SK-N-SH treated with all-trans-retinoic acid at 6 μM for 48 hours (cell line): ENCODE results near the gene LRRC28.

Source experiments
- ISL1 ChIP-seq: fragments of 250-450 bp; sonication (Bioruptor Pico); IDR thresholded peaks from 2 replicates; pipeline ENCODE4 v2.1.2; 2022; ENCODE audit warnings: mild to moderate bottlenecking, moderate library complexity
- ZC3H10 ChIP-seq: fragments of 250-450 bp; sonication (Bioruptor Pico); IDR thresholded peaks from 2 replicates; pipeline ENCODE4 v1.5.1; 2021; ENCODE audit warnings: mild to moderate bottlenecking, moderate library complexity
- ZFP30 ChIP-seq: fragments of 450-650 bp; formaldehyde crosslinking; IDR thresholded peaks from 2 replicates; pipeline ENCODE4 v1.5.0; 2022; ENCODE audit warnings: mild to moderate bottlenecking, moderate library complexity
- TF ChIP-seq, protein P1 (sequence below): fragments of 250-450 bp; sonication (Bioruptor Pico); IDR thresholded peaks from 2 replicates; pipeline ENCODE4 v1.5.1; 2020; ENCODE audit warnings: low read depth, mild to moderate bottlenecking, moderate library complexity

- TF ChIP-seq, protein P1, sequence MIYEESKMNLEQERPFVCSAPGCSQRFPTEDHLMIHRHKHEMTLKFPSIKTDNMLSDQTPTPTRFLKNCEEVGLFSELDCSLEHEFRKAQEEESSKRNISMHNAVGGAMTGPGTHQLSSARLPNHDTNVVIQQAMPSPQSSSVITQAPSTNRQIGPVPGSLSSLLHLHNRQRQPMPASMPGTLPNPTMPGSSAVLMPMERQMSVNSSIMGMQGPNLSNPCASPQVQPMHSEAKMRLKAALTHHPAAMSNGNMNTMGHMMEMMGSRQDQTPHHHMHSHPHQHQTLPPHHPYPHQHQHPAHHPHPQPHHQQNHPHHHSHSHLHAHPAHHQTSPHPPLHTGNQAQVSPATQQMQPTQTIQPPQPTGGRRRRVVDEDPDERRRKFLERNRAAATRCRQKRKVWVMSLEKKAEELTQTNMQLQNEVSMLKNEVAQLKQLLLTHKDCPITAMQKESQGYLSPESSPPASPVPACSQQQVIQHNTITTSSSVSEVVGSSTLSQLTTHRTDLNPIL, result no peak
- TF ChIP-seq ZFP30 (CRISPR knock-in tag) (no peak), ZC3H10 (no peak), ISL1 (CRISPR knock-in tag) (no peak)
Observed at GRCh38 chr15:99438691-99439523, 187.6 kb downstream of the LRRC28 start.
